ENCODE data around the gene WDR90.
A peak's percentile ranks its signal among the peaks of the same experiment; 100 is the strongest.

WDR90 gene

DNA sequence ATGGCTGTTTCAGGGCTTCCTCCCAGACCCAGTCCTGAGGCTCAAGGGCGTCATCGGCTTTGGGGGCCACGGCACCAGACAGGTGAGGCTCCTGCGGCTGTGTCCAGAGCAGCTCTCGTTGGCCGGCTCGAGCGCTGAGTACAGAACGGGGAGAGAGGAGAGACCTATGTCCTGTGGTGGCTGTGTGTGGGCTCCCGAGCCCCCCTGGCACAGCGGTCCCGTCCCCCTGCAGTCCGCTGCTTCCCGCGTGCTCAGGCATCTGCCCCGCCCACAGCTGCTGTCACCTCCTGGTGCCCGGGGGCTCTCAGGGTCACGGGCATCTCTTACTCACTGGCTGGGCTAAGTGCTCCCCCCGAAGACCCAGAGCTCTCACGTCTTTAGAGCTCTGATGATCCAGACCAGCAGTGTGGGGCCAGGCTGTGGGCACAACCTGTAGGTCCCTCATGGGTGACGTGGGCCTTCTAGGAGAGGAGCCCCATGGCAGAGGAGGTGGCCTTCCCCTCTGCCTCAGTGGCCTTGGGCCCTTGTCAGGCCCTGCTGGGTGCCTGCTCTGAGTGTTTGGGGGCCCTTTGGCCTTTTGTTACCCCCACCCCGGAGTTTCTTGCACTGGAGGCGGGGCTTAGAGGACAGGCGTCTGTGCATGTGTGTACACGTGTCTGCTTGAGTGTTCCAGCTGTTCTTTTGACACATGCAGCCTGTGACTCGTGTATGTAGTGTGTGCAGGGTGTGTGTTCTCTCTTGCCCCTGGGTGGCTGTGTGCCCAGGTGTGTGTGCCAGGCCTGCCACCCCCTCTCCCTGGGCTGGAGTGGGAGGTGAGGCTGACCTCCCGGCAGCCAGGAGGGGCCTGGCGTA lies 3.5 kb downstream of the WDR90 start:
- Mint-ChIP-seq H3K36me3 (ENCODE audit: low read depth) (no peaks in the 10 kb centered on the region), H3K4me1 (ENCODE audit: low read depth) (no peaks in the 10 kb centered on the region), H3K27me3 (ENCODE audit: low read depth) (no peaks in the 10 kb centered on the region), H3K9me3 (no peaks in the 10 kb centered on the region), H3K4me3 (no peak overlapping the region), H3K27ac (no peak overlapping the region)
- no peak for DNase-seq (ENCODE audit: low spot score)

DNA sequence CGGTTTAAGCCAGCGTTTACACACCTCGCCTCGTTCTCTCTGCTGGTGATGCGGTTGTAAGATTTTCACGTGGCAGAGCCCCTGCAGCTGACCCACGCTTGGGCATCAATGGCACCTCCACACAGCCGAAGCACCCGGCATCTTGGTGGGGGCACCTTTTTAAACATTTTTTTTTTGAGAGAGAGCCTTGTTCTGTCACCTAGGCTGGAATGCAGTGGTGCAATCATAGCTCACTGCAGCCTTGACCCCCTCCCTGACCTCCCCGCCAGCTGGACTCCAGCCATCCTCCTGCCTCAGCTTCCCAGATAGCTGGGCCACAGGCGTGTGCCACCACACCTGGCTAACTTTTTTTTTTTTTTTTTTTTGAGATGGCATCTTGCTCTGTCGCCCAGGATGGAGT lies 4.9 kb downstream of the WDR90 start:
- H3K27ac Mint-ChIP-seq = no peak overlapping the region
- no peaks in the 10 kb centered on the region for H3K36me3 Mint-ChIP-seq (ENCODE audit: low read depth)
- H3K27me3 Mint-ChIP-seq (ENCODE audit: low read depth) = no peaks in the 10 kb centered on the region
- H3K9me3 Mint-ChIP-seq = no peaks in the 10 kb centered on the region
- no peak for DNase-seq (ENCODE audit: low spot score)
- no peaks in the 10 kb centered on the region for H3K4me1 Mint-ChIP-seq (ENCODE audit: low read depth)
- H3K4me3 Mint-ChIP-seq = no peak overlapping the region

DNA sequence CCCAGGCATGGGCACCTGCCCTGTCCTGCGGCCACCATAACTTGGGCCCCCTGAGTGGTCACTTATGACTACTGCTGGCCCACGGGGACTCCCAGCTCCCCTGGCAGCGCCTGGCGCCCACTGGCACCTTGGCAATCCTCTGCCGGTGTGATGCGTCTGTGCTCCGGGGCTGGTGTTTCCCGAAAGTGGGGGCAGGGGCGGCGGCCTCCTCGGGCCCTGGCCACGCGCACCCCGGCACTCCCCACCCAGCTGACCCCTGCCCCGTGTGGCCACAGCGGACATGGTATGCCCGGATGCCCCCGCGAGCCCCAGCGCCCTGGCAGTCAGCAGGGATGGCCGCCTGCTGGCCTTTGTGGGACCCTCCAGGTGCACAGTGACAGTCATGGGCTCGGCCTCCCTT lies 8.3 kb downstream of the WDR90 start:
- Mint-ChIP-seq H3K4me1 (ENCODE audit: low read depth) (peaks cover 5% of the 10 kb centered on the region), H3K36me3 (ENCODE audit: low read depth) (no peaks in the 10 kb centered on the region), H3K4me3 (no peak overlapping the region), H3K27me3 (ENCODE audit: low read depth) (no peaks in the 10 kb centered on the region), H3K27ac (no peak overlapping the region), H3K9me3 (no peaks in the 10 kb centered on the region)
- no peak for DNase-seq (ENCODE audit: low spot score)

DNA sequence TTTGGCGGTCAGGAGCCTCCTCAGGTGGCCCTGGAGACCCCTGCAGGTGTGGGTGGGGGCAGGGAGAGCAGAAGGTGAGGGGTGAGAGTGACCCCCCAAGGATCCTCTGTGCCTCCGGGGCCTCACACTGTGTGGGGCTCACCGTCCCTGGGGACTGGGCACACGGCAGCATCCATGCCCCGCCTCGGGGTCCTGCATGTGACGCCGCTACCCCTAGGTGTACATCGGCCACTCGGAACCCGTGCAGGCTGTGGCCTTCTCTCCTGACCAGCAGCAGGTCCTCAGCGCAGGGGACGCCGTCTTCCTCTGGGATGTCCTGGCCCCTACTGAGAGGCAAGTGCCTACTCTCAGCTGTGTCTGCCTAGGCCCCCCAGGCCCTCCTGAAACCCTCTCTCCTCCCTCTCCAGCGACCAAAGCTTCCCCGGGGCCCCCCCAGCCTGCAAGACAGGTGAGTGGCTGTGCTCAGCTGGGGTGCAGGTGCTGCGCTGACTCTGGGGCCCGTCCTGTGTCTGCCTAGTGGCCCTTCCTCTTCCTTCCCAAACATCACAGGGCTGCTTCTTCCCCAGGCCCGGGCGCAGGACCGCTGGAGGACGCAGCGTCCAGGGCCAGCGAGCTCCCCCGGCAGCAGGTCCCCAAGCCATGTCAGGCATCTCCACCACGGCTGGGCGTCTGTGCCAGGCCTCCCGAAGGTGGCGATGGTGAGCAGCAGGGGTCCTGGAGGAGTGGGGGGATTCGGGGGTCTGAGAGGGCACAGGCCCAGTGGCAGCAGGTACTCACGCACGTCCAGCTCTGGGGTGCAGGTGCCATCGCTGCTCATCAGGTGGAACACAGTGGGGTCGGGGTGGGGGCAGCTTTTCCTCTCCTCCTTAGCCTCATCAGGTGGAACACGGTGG lies 9.8 kb downstream of the WDR90 start:
- no peaks in the 10 kb centered on the region for H3K27me3 Mint-ChIP-seq (ENCODE audit: low read depth)

DNA sequence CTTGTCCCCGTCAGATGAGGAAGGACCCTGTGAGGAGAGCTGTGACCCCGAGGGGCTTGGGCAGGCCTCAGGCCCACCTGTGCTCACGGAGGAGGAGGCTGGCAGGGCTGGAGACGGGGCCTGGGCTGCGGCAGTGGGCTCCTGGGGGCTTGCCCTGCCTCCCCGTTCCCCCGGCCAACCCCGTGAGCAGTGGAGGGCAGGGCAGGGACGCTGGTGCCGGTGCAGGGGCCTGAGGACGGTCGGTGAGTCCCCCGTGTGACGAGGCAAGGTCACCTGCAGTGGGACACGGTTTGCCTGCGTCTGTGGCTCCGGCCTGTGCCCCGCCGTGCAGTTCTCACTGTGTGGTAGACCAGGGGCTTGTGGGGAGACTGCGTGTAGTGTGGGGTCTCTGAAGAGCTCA lies 10.5 kb downstream of the WDR90 start:
- Mint-ChIP-seq H3K27ac (no peak overlapping the region), H3K36me3 (ENCODE audit: low read depth) (no peaks in the 10 kb centered on the region), H3K4me3 (no peak overlapping the region), H3K4me1 (ENCODE audit: low read depth) (peaks cover 5% of the 10 kb centered on the region), H3K27me3 (ENCODE audit: low read depth) (no peaks in the 10 kb centered on the region), H3K9me3 (no peaks in the 10 kb centered on the region)
- DNase-seq (ENCODE audit: low spot score) = no peak

More for the DNA sequence above, 9.8 kb downstream of the WDR90 start:
- no peaks in the 10 kb centered on the region for H3K9me3 Mint-ChIP-seq
- no peak for DNase-seq (ENCODE audit: low spot score)
- H3K4me1 Mint-ChIP-seq (ENCODE audit: low read depth) = peaks cover 5% of the 10 kb centered on the region
- no peaks in the 10 kb centered on the region for H3K36me3 Mint-ChIP-seq (ENCODE audit: low read depth)
- no peak overlapping the region for H3K27ac Mint-ChIP-seq
- H3K4me3 Mint-ChIP-seq = no peak overlapping the region

DNA sequence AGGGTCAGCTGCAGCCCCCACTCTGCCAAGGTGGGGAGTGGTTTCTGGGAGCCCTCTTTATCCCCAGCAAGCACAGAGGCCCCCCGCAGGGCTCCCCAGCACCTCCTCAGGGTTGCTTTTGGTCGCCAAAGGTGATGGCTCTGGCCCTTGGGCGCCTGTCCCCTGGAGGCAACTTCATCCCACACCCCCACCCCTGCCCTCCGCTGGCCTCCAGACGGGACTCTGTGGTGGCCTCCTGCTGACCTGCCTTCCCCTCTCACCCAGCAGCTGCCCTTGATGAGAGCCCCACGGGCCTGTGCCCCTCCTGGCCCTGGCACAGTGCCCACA lies 10.9 kb downstream of the WDR90 start:
- H3K4me1 Mint-ChIP-seq (ENCODE audit: low read depth) = peaks cover 5% of the 10 kb centered on the region
- no peak for DNase-seq (ENCODE audit: low spot score)
- H3K36me3 Mint-ChIP-seq (ENCODE audit: low read depth) = no peaks in the 10 kb centered on the region
- H3K27me3 Mint-ChIP-seq (ENCODE audit: low read depth) = no peaks in the 10 kb centered on the region
- no peaks in the 10 kb centered on the region for H3K9me3 Mint-ChIP-seq
- no peak overlapping the region for H3K27ac Mint-ChIP-seq
- H3K4me3 Mint-ChIP-seq = no peak overlapping the region

- peak; percentile 68 for DNase-seq (ENCODE audit: low spot score)
- no peaks in the 10 kb centered on the region for H3K9me3 Mint-ChIP-seq
- no peaks in the 10 kb centered on the region for H3K36me3 Mint-ChIP-seq (ENCODE audit: low read depth)
- H3K27ac Mint-ChIP-seq = peak overlapping the region; percentile 36
- H3K4me1 Mint-ChIP-seq (ENCODE audit: low read depth) = peaks cover 5% of the 10 kb centered on the region
- no peak overlapping the region for H3K4me3 Mint-ChIP-seq
- H3K27me3 Mint-ChIP-seq (ENCODE audit: low read depth) = no peaks in the 10 kb centered on the region
Observed at GRCh38 chr16:660459-661183, 11.5 kb downstream of the WDR90 start.

DNA sequence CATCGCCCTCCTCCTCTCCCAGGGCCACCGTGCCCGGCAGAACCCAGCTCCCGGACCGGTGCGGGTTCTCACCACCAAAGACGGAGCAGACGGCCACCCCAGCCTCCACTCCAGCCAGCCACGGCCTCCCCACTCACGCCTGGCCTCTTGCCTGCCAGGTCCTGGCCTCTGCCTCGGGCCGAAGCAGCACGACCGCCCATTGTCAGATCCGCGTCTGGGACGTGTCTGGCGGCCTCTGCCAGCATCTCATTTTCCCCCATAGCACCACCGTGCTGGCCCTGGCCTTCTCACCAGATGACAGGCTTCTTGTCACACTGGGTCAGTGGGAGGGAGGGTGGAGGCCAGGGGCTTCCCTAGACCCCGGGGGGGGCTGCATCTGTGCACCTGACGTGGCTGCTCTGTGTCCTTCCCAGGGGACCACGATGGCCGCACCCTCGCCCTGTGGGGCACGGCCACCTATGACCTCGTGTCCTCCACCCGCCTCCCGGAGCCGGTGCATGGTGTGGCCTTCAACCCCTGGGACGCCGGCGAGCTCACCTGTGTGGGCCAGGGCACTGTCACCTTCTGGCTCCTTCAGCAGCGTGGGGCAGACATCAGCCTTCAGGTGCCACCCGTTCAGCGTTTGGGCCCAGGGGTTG lies 12.1 kb downstream of the WDR90 start:
- H3K9me3 Mint-ChIP-seq = no peaks in the 10 kb centered on the region
- DNase-seq (ENCODE audit: low spot score) = no peak
- H3K4me3 Mint-ChIP-seq = no peak overlapping the region
- H3K27ac Mint-ChIP-seq = peak overlapping the region; percentile 36
- H3K4me1 Mint-ChIP-seq (ENCODE audit: low read depth) = peaks cover 5% of the 10 kb centered on the region
- no peaks in the 10 kb centered on the region for H3K27me3 Mint-ChIP-seq (ENCODE audit: low read depth)
- no peaks in the 10 kb centered on the region for H3K36me3 Mint-ChIP-seq (ENCODE audit: low read depth)

DNA sequence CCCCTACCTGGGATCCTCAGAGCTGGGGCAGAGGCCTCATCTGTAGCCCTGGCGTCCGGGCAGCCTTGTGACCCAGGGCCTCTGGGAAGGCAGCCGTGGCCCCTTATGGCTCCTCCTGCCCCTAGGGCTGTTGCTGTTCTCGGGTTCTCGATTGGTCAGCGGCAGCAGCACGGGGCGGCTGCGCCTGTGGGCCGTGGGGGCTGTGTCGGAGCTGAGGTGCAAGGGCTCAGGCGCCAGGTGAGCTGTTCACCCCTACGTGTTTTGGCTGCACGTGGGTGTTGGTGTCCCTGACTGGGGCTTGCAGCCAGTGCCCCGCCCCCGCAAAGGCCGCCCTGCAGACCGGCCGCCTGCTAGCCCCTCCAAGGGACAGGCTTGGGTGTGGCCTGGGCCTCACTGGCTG lies 12.9 kb downstream of the WDR90 start:
- no peak overlapping the region for H3K4me3 Mint-ChIP-seq
- no peak for DNase-seq (ENCODE audit: low spot score)
- H3K27me3 Mint-ChIP-seq (ENCODE audit: low read depth) = no peaks in the 10 kb centered on the region
- no peaks in the 10 kb centered on the region for H3K36me3 Mint-ChIP-seq (ENCODE audit: low read depth)
- peaks cover 5% of the 10 kb centered on the region for H3K4me1 Mint-ChIP-seq (ENCODE audit: low read depth)
- H3K27ac Mint-ChIP-seq = no peak overlapping the region
- no peaks in the 10 kb centered on the region for H3K9me3 Mint-ChIP-seq

DNA sequence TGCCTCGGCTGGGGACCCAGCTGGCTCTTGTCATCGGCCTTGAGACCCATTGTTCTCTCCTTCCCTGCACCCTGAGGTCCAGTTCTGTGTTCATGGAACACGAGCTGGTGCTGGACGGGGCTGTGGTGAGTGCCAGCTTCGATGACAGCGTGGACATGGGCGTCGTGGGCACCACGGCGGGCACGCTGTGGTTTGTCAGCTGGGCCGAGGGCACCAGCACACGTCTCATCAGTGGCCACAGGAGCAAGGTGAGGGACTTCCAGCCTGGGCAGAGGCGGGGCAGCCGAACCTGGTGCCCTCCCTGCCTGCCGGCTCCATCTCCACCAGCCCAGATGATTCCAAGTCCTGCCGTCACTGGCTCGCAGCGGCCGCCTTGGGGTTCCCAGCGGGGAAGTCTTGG lies 13.4 kb downstream of the WDR90 start:
- H3K4me1 Mint-ChIP-seq (ENCODE audit: low read depth) = peaks cover 5% of the 10 kb centered on the region
- H3K36me3 Mint-ChIP-seq (ENCODE audit: low read depth) = no peaks in the 10 kb centered on the region
- no peaks in the 10 kb centered on the region for H3K9me3 Mint-ChIP-seq
- H3K27me3 Mint-ChIP-seq (ENCODE audit: low read depth) = no peaks in the 10 kb centered on the region
- no peak overlapping the region for H3K4me3 Mint-ChIP-seq
- no peak for DNase-seq (ENCODE audit: low spot score)
- H3K27ac Mint-ChIP-seq = no peak overlapping the region

DNA sequence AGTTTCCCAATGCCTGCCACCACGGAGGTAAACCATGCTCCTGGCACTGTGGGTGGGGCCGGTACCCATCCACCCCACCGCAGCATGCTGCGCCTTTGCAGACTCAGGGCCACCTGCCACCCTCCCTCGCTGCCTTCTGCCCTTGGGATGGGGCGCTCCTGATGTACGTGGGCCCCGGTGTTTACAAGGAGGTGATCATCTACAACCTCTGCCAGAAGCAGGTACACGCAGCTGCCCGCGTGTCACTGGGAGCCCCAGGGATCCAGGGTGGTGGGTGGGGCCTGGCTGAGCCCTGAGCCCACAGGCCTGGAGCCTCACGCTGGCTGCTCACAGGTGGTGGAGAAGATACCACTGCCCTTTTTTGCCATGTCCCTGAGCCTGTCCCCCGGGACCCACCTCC lies 17.4 kb downstream of the WDR90 start:
- Mint-ChIP-seq H3K27me3 (ENCODE audit: low read depth) (no peaks in the 10 kb centered on the region), H3K4me3 (no peak overlapping the region), H3K9me3 (no peaks in the 10 kb centered on the region), H3K4me1 (ENCODE audit: low read depth) (peaks cover 1% of the 10 kb centered on the region), H3K27ac (no peak overlapping the region), H3K36me3 (ENCODE audit: low read depth) (peaks cover 2% of the 10 kb centered on the region)
- no peak for DNase-seq (ENCODE audit: low spot score)

DNA sequence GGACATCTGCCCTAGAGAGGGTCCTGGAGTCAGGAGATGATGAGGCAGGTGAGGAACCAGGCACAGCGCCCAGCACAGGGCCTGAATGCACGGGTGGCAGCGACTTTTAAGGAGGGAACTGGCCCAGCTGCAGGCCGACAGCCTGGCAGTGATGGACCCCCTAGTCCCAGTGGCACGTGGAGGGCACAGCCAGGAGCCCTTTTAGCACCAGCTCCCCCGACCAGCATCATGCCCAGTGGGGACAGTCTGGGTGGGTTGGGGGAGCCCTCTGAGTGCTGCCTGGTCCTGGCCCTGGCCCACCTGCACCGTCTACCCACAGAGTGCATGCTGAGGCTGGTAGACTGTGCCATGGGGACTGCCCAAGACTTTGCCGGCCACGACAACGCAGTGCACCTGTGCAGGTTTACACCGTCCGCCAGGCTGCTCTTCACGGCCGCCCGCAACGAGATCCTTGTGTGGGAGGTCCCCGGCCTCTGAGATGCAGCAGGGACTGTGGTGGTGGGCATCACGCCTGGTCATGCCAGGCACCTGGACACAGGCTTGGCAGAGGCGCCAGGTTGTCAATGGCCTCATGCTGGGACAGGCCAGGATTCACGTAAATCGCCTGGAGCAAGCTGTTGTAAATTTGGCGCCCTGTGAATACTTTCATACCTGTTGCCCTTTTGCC lies 18.1 kb downstream of the WDR90 start:
- peak overlapping the region; percentile 71 for H3K4me3 Mint-ChIP-seq
- peaks cover 1% of the 10 kb centered on the region for H3K4me1 Mint-ChIP-seq (ENCODE audit: low read depth)
- H3K36me3 Mint-ChIP-seq (ENCODE audit: low read depth) = peaks cover 2% of the 10 kb centered on the region
- H3K27me3 Mint-ChIP-seq (ENCODE audit: low read depth) = no peaks in the 10 kb centered on the region
- peak overlapping the region; percentile 81 for H3K27ac Mint-ChIP-seq
- H3K9me3 Mint-ChIP-seq = no peaks in the 10 kb centered on the region
- no peak for DNase-seq (ENCODE audit: low spot score)

GRCh38 chr16:667780-668518 lies 18.8 kb downstream of the WDR90 start, which contains the start of gene RHOT2:
TSS of gene RHOT2 (plus strand) at chr16:668132. CDS start at chr16:668200, 68 bp downstream.
- Mint-ChIP-seq H3K27me3 (ENCODE audit: low read depth) (no peaks in the 10 kb centered on the region), H3K4me1 (ENCODE audit: low read depth) (peaks cover 1% of the 10 kb centered on the region), H3K4me3 (peak within 1 kb of the TSS; percentile 82), H3K27ac (peak within 1 kb of the TSS; percentile 81), H3K36me3 (ENCODE audit: low read depth) (peaks cover 4% of the 10 kb centered on the region), H3K9me3 (no peaks in the 10 kb centered on the region)
- peak; percentile 97 for DNase-seq (ENCODE audit: low spot score)

All from T-helper 2 cell treated with Interferon-gamma antibody and Interleukin-4, amounts not matched to agents 5 μg/mL and 100 μg/mL, for 36 hours (primary cell).